ENCODE measurements around the gene ZFHX2.
"Not testable (repeated sequence)": the region's sequence is repeated elsewhere in the genome, so short reads cannot be mapped to it uniquely, and the experiment has no call there.

ZFHX2 gene

GRCh38 chr14:23551266-23552028, at the start of gene ZFHX2:
Gene ZFHX2, minus strand, starts transcription at chr14:23551765. Its CDS starts 16,440 bp downstream, at chr14:23535325.
- peak; percentile 78 for DNase-seq

GRCh38 chr14:23600806-23601205, 49.2 kb upstream of the ZFHX2 start:
- no peak for DNase-seq

- no peak for DNase-seq
Observed at GRCh38 chr14:23600322-23600707, 48.8 kb upstream of the ZFHX2 start.

- not testable (repeated sequence) for DNase-seq
Observed at GRCh38 chr14:23594191-23594590, 42.6 kb upstream of the ZFHX2 start.

GRCh38 chr14:23590198-23590597, 38.6 kb upstream of the ZFHX2 start:
- DNase-seq = no peak

GRCh38 chr14:23589606-23590005, 38.0 kb upstream of the ZFHX2 start:
- no peak for DNase-seq

- DNase-seq = peak; percentile 85
Observed at GRCh38 chr14:23588884-23589598, 37.5 kb upstream of the ZFHX2 start.

- DNase-seq = not testable (repeated sequence)
Observed at GRCh38 chr14:23584527-23585203, 33.1 kb upstream of the ZFHX2 start.

- DNase-seq = not testable (repeated sequence)
Observed at GRCh38 chr14:23583761-23584526, 32.4 kb upstream of the ZFHX2 start.

- DNase-seq = no peak
Observed at GRCh38 chr14:23582906-23583760, 31.6 kb upstream of the ZFHX2 start.

GRCh38 chr14:23580948-23581281, 29.4 kb upstream of the ZFHX2 start:
- DNase-seq = no peak

- DNase-seq = no peak
Observed at GRCh38 chr14:23580152-23580926, 28.8 kb upstream of the ZFHX2 start.

- no peak for DNase-seq
Observed at GRCh38 chr14:23579739-23580138, 28.2 kb upstream of the ZFHX2 start.

- DNase-seq = no peak
Observed at GRCh38 chr14:23579311-23579630, 27.7 kb upstream of the ZFHX2 start.

- peak; percentile 31 for DNase-seq
Observed at GRCh38 chr14:23578560-23579310, 27.2 kb upstream of the ZFHX2 start, which contains the start of gene JPH4. Gene JPH4, minus strand, starts transcription at chr14:23578790. Its CDS starts 1,337 bp downstream, at chr14:23577453.

- DNase-seq = no peak
Observed at GRCh38 chr14:23577710-23578392, 26.3 kb upstream of the ZFHX2 start.

GRCh38 chr14:23577004-23577681, 25.6 kb upstream of the ZFHX2 start:
- no peak for DNase-seq

- no peak for DNase-seq
Observed at GRCh38 chr14:23573384-23574015, 21.9 kb upstream of the ZFHX2 start.

- no peak for DNase-seq
Observed at GRCh38 chr14:23572836-23573235, 21.3 kb upstream of the ZFHX2 start.

All from EL (cell line).